ENCODE data around the gene ANKS1B.

DNA sequence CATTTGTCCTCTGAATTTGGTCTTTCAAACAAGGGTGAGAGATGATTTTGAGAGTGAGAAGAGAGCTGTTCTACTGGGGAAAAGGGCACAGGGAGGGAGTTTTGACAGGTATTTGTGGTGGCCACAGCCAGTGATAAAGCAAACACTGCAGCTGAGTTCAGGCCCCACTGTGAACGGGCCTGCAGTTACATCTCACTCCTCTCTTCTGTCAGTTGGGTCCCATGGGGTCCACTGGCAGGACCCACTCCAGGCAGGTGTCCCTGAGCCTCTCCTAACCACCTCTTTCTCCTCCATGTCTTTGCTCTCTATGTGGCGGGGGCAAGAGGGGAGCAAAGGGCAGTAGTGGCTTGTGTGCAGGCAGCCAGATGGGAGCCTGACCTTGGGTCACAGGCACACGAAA is 1044.8 kb downstream of the ANKS1B start:
- TF ChIP-seq SUZ12 (IDR thresholded peaks at IDR 0.05; ENCODE audit: extremely low read depth, insufficient read depth, insufficient read length) (no peak), ZNF274 (IDR thresholded peaks at IDR 0.05; ENCODE audit: low read depth, low read length) (no peak), YY1 (IDR thresholded peaks at IDR 0.05; ENCODE audit: insufficient read depth, insufficient read length) (no peak)
